ENCODE measurements around the gene CARD11. TPM values are rescaled to one million over a fixed set of nuclear protein-coding genes. Genes with fewer than 3 reads are reported as not detected.

The CARD11 gene
- total and polyA plus RNA-seq, 4 donors = 0.18 to 1.9 (median 1.5) TPM

GRCh38 chr7:2928256-2928612 lies 115.4 kb downstream of the CARD11 start:
- no peaks in the 10 kb centered on the region for H3K27me3 ChIP-seq (ENCODE audit: control insufficient read depth in 1 of 2, insufficient read depth in 2 of 2, low read length in 1 of 2)
- DNase-seq = peak in 1 of 2 donors; percentile 18
- intact Hi-C loops (cut with DNase I) = no loop called here
- WGBS, 2 donors = 95 to 96% methylated on average over 10 of the region's 10 CpGs
- H3K27ac ChIP-seq (ENCODE audit: low read depth in 1 of 2, low read length in 2 of 2) = no peak overlapping the region
- no peaks in the 10 kb centered on the region for H3K36me3 ChIP-seq (ENCODE audit: control insufficient read depth in 1 of 2, insufficient read depth in 2 of 2, low read length in 1 of 2)
- no peaks in the 10 kb centered on the region for H3K4me1 ChIP-seq (ENCODE audit: control insufficient read depth in 1 of 2, insufficient read depth in 2 of 2, low read length in 2 of 2)
- no peak overlapping the region for H3K4me3 ChIP-seq (ENCODE audit: low read length in 2 of 2)
- no peak for ATAC-seq (ENCODE audit: low FRiP score)
- no peaks in the 10 kb centered on the region for H3K9me3 ChIP-seq (ENCODE audit: control insufficient read depth, low read length)

DNA sequence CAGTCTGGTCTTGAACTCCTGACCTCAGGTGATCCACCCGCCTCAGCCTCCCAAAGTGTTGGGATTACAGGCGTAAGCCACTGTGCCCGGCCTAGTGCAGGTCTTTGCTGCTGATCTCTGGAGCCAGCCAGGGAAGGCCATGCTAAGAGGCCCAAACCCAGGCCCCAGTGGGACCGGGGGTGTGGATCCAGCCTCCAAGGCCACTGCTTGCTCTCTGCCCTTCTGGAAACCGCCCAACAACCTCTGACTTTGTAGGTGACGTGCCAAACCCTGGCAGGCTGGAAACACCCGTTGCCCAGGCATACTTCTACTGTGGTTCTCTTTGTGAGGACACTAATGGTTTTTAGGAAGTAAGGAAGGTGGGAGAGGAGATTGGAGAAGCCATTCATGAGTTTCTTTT lies 116.1 kb downstream of the CARD11 start:
- Histone ChIP-seq H3K36me3 (ENCODE audit: control insufficient read depth in 1 of 2, insufficient read depth in 2 of 2, low read length in 1 of 2) (no peaks in the 10 kb centered on the region), H3K27ac (ENCODE audit: low read depth in 1 of 2, low read length in 2 of 2) (no peak overlapping the region), H3K27me3 (ENCODE audit: control insufficient read depth in 1 of 2, insufficient read depth in 2 of 2, low read length in 1 of 2) (no peaks in the 10 kb centered on the region), H3K4me3 (ENCODE audit: low read length in 2 of 2) (no peak overlapping the region), H3K9me3 (ENCODE audit: control insufficient read depth, low read length) (no peaks in the 10 kb centered on the region), H3K4me1 (ENCODE audit: control insufficient read depth in 1 of 2, insufficient read depth in 2 of 2, low read length in 2 of 2) (no peaks in the 10 kb centered on the region)
- 92 to 94% methylated on average over 7 of the region's 7 CpGs for WGBS, 2 donors
- ATAC-seq (ENCODE audit: low FRiP score) = no peak
- peak; percentile 34 to 48 for DNase-seq
- intact Hi-C loops (cut with DNase I) = no loop called here

DNA sequence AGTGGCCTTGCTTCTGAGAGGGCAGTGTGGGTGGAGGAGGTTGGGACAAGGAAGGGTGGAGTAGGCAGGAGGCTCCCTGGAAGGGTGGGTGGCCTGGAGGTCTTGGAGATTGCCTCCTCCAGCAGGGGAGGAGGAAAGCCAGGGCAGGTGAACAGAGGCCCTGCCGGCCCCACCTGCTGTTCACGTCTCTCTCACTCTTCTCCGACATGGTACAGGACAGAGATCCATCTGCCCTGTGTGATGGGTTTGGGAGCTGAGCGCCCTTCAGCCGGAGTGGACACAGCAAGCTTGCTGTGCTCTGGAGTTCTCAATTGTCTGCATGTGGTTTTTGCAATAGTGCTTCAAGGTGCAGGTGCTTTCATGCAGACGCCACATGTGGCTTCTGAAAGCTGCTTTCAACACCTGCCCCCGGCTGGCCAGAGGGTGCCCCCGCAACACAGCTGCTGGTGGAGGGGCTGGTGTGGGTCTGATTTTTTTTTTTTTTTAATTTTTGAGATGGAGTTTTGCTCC lies 116.7 kb downstream of the CARD11 start:
- Histone ChIP-seq H3K4me1 (ENCODE audit: control insufficient read depth in 1 of 2, insufficient read depth in 2 of 2, low read length in 2 of 2) (no peaks in the 10 kb centered on the region), H3K9me3 (ENCODE audit: control insufficient read depth, low read length) (no peaks in the 10 kb centered on the region), H3K27ac (ENCODE audit: low read depth in 1 of 2, low read length in 2 of 2) (no peak overlapping the region), H3K36me3 (ENCODE audit: control insufficient read depth in 1 of 2, insufficient read depth in 2 of 2, low read length in 1 of 2) (no peaks in the 10 kb centered on the region), H3K27me3 (ENCODE audit: control insufficient read depth in 1 of 2, insufficient read depth in 2 of 2, low read length in 1 of 2) (no peaks in the 10 kb centered on the region), H3K4me3 (ENCODE audit: low read length in 2 of 2) (no peak overlapping the region)
- ATAC-seq (ENCODE audit: low FRiP score) (no peak), DNase-seq (peak; percentile 17 to 55)
- intact Hi-C loops (cut with DNase I) = no loop called here
- WGBS, 2 donors = 94 to 96% methylated on average over 8 of the region's 8 CpGs

DNA sequence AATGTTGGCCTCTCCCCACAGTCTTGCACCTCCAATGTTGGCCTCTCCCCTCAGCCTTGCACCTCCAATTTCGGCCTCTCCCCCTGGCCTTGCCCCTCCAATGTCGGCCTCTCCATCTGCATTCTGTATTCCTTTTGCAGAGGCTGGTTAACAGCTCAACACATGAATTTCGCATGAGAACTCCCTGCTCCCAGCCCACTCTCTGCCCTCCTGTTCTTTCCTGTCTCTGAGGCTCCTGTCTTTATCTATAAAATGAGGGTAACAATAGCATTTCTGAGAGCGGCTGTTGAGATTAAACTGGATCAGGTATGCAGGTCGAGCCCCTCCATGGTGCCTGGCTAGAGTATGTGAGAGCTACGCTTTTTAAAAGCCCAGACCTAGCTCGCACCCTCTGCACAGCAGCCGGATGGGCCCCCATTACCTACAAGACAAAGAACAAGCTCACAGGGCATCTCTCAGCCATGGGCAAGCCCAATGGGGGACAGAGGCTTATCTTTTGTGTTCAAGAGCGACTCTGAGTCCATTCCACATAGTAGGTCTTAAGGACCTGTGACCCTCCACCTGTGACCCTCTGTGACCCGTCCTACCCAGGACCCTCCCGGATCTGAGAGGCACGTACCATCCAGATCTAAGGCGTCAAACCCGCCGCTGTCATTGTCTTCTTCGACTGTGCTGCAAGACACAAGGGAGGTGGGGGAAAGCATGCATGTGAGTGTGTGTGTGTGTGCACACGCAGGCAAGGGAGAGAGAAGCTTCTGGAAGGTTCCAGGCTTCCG lies 117.4 kb downstream of the CARD11 start:
- Histone ChIP-seq H3K27ac (ENCODE audit: low read depth in 1 of 2, low read length in 2 of 2) (no peak overlapping the region), H3K36me3 (ENCODE audit: control insufficient read depth in 1 of 2, insufficient read depth in 2 of 2, low read length in 1 of 2) (no peaks in the 10 kb centered on the region), H3K9me3 (ENCODE audit: control insufficient read depth, low read length) (no peaks in the 10 kb centered on the region), H3K27me3 (ENCODE audit: control insufficient read depth in 1 of 2, insufficient read depth in 2 of 2, low read length in 1 of 2) (no peaks in the 10 kb centered on the region), H3K4me1 (ENCODE audit: control insufficient read depth in 1 of 2, insufficient read depth in 2 of 2, low read length in 2 of 2) (no peaks in the 10 kb centered on the region), H3K4me3 (ENCODE audit: low read length in 2 of 2) (no peak overlapping the region)
- peak; percentile 2 to 62 for DNase-seq
- intact Hi-C loops (cut with DNase I) = no loop called here
- 93 to 95% methylated on average over 18 of the region's 18 CpGs for WGBS, 2 donors
- no peak for ATAC-seq (ENCODE audit: low FRiP score)

DNA sequence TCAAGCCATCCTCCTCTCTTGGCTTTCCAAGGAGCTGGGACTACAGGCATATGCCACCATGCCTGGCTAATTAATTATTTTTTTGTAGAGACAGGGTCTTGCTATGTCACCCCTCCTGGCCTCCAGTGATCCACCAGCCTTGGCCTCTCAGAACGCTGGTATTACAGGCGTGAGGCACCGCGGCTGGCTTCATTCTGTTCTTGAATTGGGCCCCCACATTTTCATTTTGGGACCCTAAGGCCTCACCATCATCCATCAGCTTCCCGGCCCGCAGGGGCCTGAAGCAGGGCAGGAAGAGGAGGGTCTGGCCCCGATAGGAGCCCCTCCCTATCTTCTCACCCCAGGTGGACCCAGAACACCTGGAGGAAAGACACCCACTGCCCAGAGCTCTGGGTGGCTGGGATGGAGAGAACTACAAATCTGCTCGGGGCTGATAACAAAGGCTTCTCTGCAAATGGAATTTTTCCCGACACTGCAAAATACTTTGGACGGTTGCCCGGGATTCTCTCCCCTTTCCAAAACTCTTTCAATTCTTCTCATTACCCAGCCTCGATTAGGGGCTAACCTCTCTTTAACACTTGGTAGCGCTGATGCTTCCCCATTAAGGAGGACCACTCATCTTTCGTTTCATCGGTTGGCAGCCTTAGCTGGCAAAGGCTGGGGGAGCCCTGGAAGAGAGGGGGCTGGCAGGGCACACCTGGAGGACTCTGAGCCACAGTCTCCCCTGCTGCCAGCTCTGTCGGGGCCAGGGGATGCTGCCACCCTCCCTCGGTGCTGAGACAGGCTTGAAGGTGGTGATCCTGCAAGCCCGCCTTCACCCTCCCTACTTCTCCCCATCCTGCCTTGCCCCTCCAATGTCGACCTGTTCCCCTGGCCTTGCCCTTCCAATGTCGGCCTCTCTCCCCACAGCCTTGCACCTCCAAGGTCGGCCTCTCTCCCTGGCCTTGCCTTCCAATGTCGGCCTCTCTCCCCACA lies 118.5 kb downstream of the CARD11 start:
- Histone ChIP-seq H3K4me1 (ENCODE audit: control insufficient read depth in 1 of 2, insufficient read depth in 2 of 2, low read length in 2 of 2) (no peaks in the 10 kb centered on the region), H3K36me3 (ENCODE audit: control insufficient read depth in 1 of 2, insufficient read depth in 2 of 2, low read length in 1 of 2) (no peaks in the 10 kb centered on the region), H3K4me3 (ENCODE audit: low read length in 2 of 2) (no peak overlapping the region), H3K27me3 (ENCODE audit: control insufficient read depth in 1 of 2, insufficient read depth in 2 of 2, low read length in 1 of 2) (no peaks in the 10 kb centered on the region), H3K9me3 (ENCODE audit: control insufficient read depth, low read length) (no peaks in the 10 kb centered on the region), H3K27ac (ENCODE audit: low read depth in 1 of 2, low read length in 2 of 2) (no peak overlapping the region)
- ATAC-seq (ENCODE audit: low FRiP score) (no peak), DNase-seq (peak; percentile 24 to 35)
- 71 to 73% methylated on average over 22 of the region's 22 CpGs for WGBS, 2 donors
- intact Hi-C loops (cut with DNase I) = no loop called here

DNA sequence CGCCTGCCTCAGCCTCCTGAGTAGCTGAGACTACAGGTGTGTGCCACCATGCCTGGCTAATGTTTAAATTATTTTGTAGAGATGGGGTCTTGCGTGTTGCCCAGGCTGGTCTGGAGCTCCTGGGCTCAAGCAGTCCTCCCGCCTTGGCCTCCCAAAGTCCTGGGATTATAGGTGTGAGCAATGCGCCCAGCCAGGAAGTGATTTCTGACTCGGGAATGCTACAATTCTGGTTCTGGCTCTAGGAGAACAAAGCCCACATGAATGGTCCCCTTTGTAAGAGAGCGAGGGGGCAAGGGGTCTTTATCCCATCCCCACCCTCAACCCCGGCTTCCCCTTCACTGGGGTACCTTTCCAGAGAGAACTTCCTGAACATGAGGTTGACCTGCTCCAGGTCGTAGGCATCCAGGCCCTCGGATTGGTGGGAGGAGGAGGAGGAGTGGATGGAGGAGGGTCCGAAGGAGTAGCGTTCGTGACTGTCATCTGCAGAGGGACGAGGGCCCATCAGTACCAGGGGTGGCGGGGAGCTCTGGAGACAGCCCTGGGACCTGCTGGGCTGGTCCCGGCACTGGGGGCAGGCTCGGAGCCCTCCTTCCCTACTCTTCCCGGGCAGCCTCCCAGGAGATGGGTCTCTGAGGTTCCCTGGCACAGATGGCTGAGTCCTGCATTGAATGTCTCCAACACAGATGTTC lies 119.6 kb downstream of the CARD11 start:
- no peak overlapping the region for H3K4me3 ChIP-seq (ENCODE audit: low read length in 2 of 2)
- H3K9me3 ChIP-seq (ENCODE audit: control insufficient read depth, low read length) = no peaks in the 10 kb centered on the region
- H3K27me3 ChIP-seq (ENCODE audit: control insufficient read depth in 1 of 2, insufficient read depth in 2 of 2, low read length in 1 of 2) = no peaks in the 10 kb centered on the region
- 89% methylated on average over 17 of the region's 17 CpGs for WGBS, 2 donors
- H3K4me1 ChIP-seq (ENCODE audit: control insufficient read depth in 1 of 2, insufficient read depth in 2 of 2, low read length in 2 of 2) = no peaks in the 10 kb centered on the region
- no peak overlapping the region for H3K27ac ChIP-seq (ENCODE audit: low read depth in 1 of 2, low read length in 2 of 2)
- no peaks in the 10 kb centered on the region for H3K36me3 ChIP-seq (ENCODE audit: control insufficient read depth in 1 of 2, insufficient read depth in 2 of 2, low read length in 1 of 2)
- ATAC-seq (ENCODE audit: low FRiP score) (no peak), DNase-seq (peak; percentile 15 to 62)
- intact Hi-C loops (cut with DNase I) = no loop called here

DNA sequence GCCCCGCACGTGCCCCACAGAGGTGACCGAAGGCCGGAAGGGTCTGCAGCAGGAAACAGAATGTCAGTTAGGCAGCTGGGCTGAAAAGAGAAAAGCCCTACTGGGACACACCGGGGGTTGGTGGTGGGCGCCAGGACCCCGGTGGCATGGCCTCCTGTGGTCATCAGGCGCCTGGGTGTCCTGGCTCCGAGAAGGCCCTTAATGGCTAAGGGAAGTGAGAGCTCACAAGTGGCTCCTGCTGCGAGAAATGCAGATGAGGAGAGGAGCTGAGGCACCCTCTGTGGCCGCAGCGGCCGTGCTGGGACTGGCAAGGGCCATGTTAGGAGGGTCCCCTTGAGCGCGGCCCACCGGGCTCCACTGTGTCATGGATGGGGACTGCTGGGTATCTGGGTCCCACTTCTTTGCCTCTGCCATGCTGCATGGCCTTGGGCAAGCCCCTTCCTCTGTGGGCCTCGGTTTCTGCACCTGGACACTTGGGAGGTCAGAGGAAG lies 120.3 kb downstream of the CARD11 start:
- DNase-seq (peak in 1 of 2 donors; percentile 77), ATAC-seq (ENCODE audit: low FRiP score) (no peak)
- WGBS, 2 donors = 96 to 97% methylated on average over 17 of the region's 17 CpGs
- intact Hi-C loops (cut with DNase I) = no loop called here
- Histone ChIP-seq H3K9me3 (ENCODE audit: control insufficient read depth, low read length) (no peaks in the 10 kb centered on the region), H3K4me1 (ENCODE audit: control insufficient read depth in 1 of 2, insufficient read depth in 2 of 2, low read length in 2 of 2) (no peaks in the 10 kb centered on the region), H3K27ac (ENCODE audit: low read depth in 1 of 2, low read length in 2 of 2) (no peak overlapping the region), H3K36me3 (ENCODE audit: control insufficient read depth in 1 of 2, insufficient read depth in 2 of 2, low read length in 1 of 2) (no peaks in the 10 kb centered on the region), H3K4me3 (ENCODE audit: low read length in 2 of 2) (no peak overlapping the region), H3K27me3 (ENCODE audit: control insufficient read depth in 1 of 2, insufficient read depth in 2 of 2, low read length in 1 of 2) (no peaks in the 10 kb centered on the region)

DNA sequence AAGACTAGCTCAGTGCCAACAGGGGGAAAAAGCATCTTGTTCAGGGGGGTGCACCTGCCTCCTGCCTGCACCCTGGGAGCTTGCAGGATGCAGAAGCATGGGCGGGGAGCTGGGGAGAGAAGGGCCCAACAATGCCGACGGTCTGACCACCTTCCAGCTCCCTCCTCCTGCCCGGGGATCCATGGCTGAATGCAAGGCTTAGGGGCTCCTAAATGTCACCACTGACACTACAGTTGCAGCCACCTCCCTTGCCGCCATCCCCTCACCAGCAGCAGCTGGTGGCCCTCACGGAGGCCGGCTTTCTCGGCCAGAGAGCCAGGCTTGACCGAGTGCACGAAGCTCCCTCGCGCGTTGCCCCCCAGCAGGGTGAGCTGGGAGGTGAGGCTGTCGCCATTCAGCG lies 120.8 kb downstream of the CARD11 start:
- no peaks in the 10 kb centered on the region for H3K9me3 ChIP-seq (ENCODE audit: control insufficient read depth, low read length)
- DNase-seq (peak in 1 of 2 donors; percentile 28), ATAC-seq (ENCODE audit: low FRiP score) (no peak)
- no peak overlapping the region for H3K4me3 ChIP-seq (ENCODE audit: low read length in 2 of 2)
- no peaks in the 10 kb centered on the region for H3K36me3 ChIP-seq (ENCODE audit: control insufficient read depth in 1 of 2, insufficient read depth in 2 of 2, low read length in 1 of 2)
- no peaks in the 10 kb centered on the region for H3K27me3 ChIP-seq (ENCODE audit: control insufficient read depth in 1 of 2, insufficient read depth in 2 of 2, low read length in 1 of 2)
- H3K4me1 ChIP-seq (ENCODE audit: control insufficient read depth in 1 of 2, insufficient read depth in 2 of 2, low read length in 2 of 2) = no peaks in the 10 kb centered on the region
- H3K27ac ChIP-seq (ENCODE audit: low read depth in 1 of 2, low read length in 2 of 2) = no peak overlapping the region
- WGBS, 2 donors = 86 to 87% methylated on average over 15 of the region's 15 CpGs
- intact Hi-C loops (cut with DNase I) = no loop called here
